ENCODE data around the gene IL23A.

- TF ChIP-seq POLR2A (IDR thresholded peaks at IDR 0.05; ENCODE audit: low read depth, low read length), result no peak
- no peak for TF ChIP-seq POLR2AphosphoS5 (IDR thresholded peaks at IDR 0.05; ENCODE audit: low read depth, low read length)
- TF ChIP-seq POU2F2 (IDR thresholded peaks at IDR 0.05; ENCODE audit: low read depth, low read length), result no peak
- TF ChIP-seq TAF1 (IDR thresholded peaks at IDR 0.05; ENCODE audit: low read depth, low read length), result no peak
- TF ChIP-seq SPI1 (IDR thresholded peaks at IDR 0.05; ENCODE audit: low read depth, low read length), result no peak
- no peak for TF ChIP-seq PAX5 (IDR thresholded peaks at IDR 0.05; ENCODE audit: insufficient read depth, low read length, severe bottlenecking)
These were observed 12.6 kb downstream of the IL23A start for GRCh38 chr12:56351325-56351724.
